ENCODE results near the gene PLCD1. TPM values are rescaled to one million over a fixed set of nuclear protein-coding genes. Genes with fewer than 3 reads are reported as not detected.

The PLCD1 gene
- total and polyA plus RNA-seq, 2 experiments from 2014 or later = 16.0 to 24.4 TPM

- no peaks in the 10 kb centered on the region for H3K9me2 ChIP-seq (ENCODE audit: insufficient read depth)
- Mint-ChIP-seq H3K9me3 (no peaks in the 10 kb centered on the region), H3K4me1 (peaks cover 12% of the 10 kb centered on the region), H3K36me3 (ENCODE audit: low read depth) (no peaks in the 10 kb centered on the region), H3K4me3 (peak within 1 kb of the TSS; percentile 49), H3K27me3 (ENCODE audit: insufficient read depth, low read depth, poor library complexity) (peaks cover 25% of the 10 kb centered on the region), H3K27ac (no peak within 1 kb of the TSS)
- no peak for DNase-seq (ENCODE audit: low spot score)
- H3K36me3 ChIP-seq (ENCODE audit: insufficient read depth) = no peaks in the 10 kb centered on the region
- no peaks in the 10 kb centered on the region for H3K27me3 ChIP-seq (ENCODE audit: insufficient read depth)
- peak within 1 kb of the TSS; percentile 51 for H3K4me3 ChIP-seq
- TF ChIP-seq ZNF114 (CRISPR knock-in tag; IDR thresholded peaks at IDR 0.05) = no peak
- TF ChIP-seq, protein P1, sequence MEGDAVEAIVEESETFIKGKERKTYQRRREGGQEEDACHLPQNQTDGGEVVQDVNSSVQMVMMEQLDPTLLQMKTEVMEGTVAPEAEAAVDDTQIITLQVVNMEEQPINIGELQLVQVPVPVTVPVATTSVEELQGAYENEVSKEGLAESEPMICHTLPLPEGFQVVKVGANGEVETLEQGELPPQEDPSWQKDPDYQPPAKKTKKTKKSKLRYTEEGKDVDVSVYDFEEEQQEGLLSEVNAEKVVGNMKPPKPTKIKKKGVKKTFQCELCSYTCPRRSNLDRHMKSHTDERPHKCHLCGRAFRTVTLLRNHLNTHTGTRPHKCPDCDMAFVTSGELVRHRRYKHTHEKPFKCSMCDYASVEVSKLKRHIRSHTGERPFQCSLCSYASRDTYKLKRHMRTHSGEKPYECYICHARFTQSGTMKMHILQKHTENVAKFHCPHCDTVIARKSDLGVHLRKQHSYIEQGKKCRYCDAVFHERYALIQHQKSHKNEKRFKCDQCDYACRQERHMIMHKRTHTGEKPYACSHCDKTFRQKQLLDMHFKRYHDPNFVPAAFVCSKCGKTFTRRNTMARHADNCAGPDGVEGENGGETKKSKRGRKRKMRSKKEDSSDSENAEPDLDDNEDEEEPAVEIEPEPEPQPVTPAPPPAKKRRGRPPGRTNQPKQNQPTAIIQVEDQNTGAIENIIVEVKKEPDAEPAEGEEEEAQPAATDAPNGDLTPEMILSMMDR (conservative IDR thresholded peaks at IDR 0.05; ENCODE audit: low read depth in 2 of 2) = peak in 1 of 2 experiments; percentile 15; a peak in 1 of 4 replicates
- H4K20me1 ChIP-seq (replicated peaks; ENCODE audit: insufficient read depth) = no peaks in the 10 kb centered on the region
- H3K79me2 ChIP-seq (replicated peaks; ENCODE audit: insufficient read depth) = no peaks in the 10 kb centered on the region
- peak within 1 kb of the TSS; percentile 96 for H2AFZ ChIP-seq
- peak; percentile 3 for ATAC-seq
- peak within 1 kb of the TSS; percentile 80 for H3K4me2 ChIP-seq
- peaks cover 4% of the 10 kb centered on the region; the same call in 1 of the 2 replicates for H3F3A ChIP-seq (replicated peaks; ENCODE audit: low read depth)
- peaks cover 11% of the 10 kb centered on the region; the same call in 1 of the 2 replicates for H3K4me1 ChIP-seq (ENCODE audit: insufficient read depth)
- H3K27ac ChIP-seq (ENCODE audit: low read depth) = no peak within 1 kb of the TSS
Observed at GRCh38 chr3:37990527-37990926, 38.9 kb downstream of the PLCD1 start, which contains the start of gene VILL. TSS of gene VILL (plus strand) at chr3:37990786. CDS start at chr3:37993673, 2,887 bp downstream.

DNA sequence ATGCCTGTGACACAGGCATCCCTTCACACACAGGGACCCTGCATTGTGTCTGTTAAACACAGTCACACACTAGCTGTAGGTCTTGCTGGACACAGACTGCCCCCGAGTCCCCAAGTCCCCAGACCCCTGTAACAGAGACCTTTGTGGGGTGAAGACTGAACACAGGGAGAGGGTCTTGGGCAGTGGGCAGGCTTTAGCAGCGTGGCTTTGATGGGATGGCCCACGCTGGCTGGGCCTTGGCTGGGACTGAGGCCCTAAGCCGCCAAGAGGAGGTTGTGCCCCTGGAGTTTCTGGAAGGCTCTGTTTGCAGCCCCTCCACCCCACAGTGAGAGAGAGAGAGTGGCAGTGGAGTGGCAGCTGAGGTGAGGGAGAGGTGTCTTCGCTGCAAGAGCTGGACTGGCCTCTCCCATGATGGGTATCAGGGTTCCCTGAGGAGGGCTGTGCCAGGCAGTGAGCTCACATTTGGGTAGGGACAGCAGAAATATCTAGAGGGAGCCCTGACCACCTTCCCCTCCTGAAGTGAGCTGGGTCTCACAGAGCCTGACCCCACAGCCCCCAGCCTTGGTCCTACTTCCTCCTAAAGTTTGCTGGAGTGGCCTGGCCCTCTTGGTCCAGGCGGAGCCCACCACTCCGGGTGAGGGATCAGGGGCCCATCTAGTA is 39.5 kb downstream of the PLCD1 start:
- H3K4me3 ChIP-seq = no peak overlapping the region
- no peaks in the 10 kb centered on the region for H3K79me2 ChIP-seq (replicated peaks; ENCODE audit: insufficient read depth)
- no peaks in the 10 kb centered on the region for H3K27me3 ChIP-seq (ENCODE audit: insufficient read depth)
- Mint-ChIP-seq H3K9me3 (no peaks in the 10 kb centered on the region), H3K4me1 (peaks cover 12% of the 10 kb centered on the region), H3K36me3 (ENCODE audit: low read depth) (no peaks in the 10 kb centered on the region), H3K4me3 (no peak overlapping the region), H3K27me3 (ENCODE audit: insufficient read depth, low read depth, poor library complexity) (peaks cover 27% of the 10 kb centered on the region), H3K27ac (no peak overlapping the region)
- ATAC-seq = no peak
- H3K36me3 ChIP-seq (ENCODE audit: insufficient read depth) = no peaks in the 10 kb centered on the region
- H3K9me2 ChIP-seq (ENCODE audit: insufficient read depth) = no peaks in the 10 kb centered on the region
- H3K27ac ChIP-seq (ENCODE audit: low read depth) = no peak overlapping the region
- H3F3A ChIP-seq (replicated peaks; ENCODE audit: low read depth) = peaks cover 4% of the 10 kb centered on the region; the same call in 1 of the 2 replicates
- H3K4me1 ChIP-seq (ENCODE audit: insufficient read depth) = peaks cover 11% of the 10 kb centered on the region; the same call in 1 of the 2 replicates
- no peaks in the 10 kb centered on the region for H4K20me1 ChIP-seq (replicated peaks; ENCODE audit: insufficient read depth)
- DNase-seq (ENCODE audit: low spot score) = no peak
- peak overlapping the region; percentile 96 for H2AFZ ChIP-seq
- no peak overlapping the region for H3K4me2 ChIP-seq
- TF ChIP-seq ZNF114 (CRISPR knock-in tag; IDR thresholded peaks at IDR 0.05) = no peak
- no peak for TF ChIP-seq EZH2phosphoT487 (IDR thresholded peaks at IDR 0.05; ENCODE audit: unreplicated experiment)
- TF ChIP-seq POLR2AphosphoS5 (IDR thresholded peaks at IDR 0.05; ENCODE audit: low read depth) = no peak
- no peak for TF ChIP-seq ZNF462 (CRISPR knock-in tag; IDR thresholded peaks at IDR 0.05)
- TF ChIP-seq NANOG (IDR thresholded peaks at IDR 0.05; ENCODE audit: borderline replicate concordance) = no peak
- TF ChIP-seq, protein P2, sequence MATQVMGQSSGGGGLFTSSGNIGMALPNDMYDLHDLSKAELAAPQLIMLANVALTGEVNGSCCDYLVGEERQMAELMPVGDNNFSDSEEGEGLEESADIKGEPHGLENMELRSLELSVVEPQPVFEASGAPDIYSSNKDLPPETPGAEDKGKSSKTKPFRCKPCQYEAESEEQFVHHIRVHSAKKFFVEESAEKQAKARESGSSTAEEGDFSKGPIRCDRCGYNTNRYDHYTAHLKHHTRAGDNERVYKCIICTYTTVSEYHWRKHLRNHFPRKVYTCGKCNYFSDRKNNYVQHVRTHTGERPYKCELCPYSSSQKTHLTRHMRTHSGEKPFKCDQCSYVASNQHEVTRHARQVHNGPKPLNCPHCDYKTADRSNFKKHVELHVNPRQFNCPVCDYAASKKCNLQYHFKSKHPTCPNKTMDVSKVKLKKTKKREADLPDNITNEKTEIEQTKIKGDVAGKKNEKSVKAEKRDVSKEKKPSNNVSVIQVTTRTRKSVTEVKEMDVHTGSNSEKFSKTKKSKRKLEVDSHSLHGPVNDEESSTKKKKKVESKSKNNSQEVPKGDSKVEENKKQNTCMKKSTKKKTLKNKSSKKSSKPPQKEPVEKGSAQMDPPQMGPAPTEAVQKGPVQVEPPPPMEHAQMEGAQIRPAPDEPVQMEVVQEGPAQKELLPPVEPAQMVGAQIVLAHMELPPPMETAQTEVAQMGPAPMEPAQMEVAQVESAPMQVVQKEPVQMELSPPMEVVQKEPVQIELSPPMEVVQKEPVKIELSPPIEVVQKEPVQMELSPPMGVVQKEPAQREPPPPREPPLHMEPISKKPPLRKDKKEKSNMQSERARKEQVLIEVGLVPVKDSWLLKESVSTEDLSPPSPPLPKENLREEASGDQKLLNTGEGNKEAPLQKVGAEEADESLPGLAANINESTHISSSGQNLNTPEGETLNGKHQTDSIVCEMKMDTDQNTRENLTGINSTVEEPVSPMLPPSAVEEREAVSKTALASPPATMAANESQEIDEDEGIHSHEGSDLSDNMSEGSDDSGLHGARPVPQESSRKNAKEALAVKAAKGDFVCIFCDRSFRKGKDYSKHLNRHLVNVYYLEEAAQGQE (IDR thresholded peaks at IDR 0.05; ENCODE audit: unreplicated experiment) = no peak
